ENCODE measurements around the gene RNF166.

The RNF166 gene, protein sequence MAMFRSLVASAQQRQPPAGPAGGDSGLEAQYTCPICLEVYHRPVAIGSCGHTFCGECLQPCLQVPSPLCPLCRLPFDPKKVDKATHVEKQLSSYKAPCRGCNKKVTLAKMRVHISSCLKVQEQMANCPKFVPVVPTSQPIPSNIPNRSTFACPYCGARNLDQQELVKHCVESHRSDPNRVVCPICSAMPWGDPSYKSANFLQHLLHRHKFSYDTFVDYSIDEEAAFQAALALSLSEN

DNA sequence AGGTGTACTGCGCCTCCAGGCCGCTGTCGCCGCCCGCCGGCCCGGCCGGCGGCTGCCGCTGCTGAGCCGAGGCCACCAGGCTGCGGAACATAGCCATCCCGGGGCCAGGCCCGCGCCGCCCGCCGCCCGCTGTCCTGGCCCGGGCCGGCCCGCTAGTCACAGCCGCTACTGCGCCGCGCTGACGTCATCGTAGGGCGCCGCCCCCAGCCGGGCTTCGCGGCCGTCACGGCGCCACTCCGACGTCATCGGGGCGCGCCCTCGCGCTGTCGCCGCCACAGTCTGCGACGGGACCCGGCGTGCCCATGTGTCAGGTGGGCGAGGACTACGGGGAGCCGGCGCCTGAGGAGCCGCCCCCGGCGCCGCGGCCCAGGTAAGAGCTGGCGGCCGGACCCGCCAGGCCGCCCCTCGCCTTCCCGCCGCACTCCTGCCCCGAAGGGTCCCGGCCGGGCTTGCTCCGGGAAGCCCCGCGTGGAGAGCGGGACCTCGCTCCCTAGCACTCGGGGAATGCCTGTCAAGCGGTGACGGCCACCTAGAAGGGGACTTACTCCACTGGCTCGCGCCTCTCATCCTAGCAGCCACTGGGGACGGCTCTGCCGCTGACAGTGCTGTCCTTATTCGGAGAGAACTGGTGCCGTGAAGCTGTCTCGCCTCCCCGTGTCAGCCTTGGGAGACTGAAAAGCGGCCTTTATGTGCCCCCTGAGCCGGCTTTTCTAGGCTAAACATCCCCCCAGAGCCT is at the start of gene RNF166, which contains the start of gene CTU2:
Gene RNF166, minus strand, starts transcription at position 180 of the 736 bp plus-strand sequence. Its CDS starts 83 bp downstream, at position 97.
Gene CTU2, plus strand, starts transcription at position 275 of the 736 bp plus-strand sequence. Its CDS starts 28 bp downstream, at position 303.
- peak; percentile 86 for DNase-seq (ENCODE audit: low spot score)

DNA sequence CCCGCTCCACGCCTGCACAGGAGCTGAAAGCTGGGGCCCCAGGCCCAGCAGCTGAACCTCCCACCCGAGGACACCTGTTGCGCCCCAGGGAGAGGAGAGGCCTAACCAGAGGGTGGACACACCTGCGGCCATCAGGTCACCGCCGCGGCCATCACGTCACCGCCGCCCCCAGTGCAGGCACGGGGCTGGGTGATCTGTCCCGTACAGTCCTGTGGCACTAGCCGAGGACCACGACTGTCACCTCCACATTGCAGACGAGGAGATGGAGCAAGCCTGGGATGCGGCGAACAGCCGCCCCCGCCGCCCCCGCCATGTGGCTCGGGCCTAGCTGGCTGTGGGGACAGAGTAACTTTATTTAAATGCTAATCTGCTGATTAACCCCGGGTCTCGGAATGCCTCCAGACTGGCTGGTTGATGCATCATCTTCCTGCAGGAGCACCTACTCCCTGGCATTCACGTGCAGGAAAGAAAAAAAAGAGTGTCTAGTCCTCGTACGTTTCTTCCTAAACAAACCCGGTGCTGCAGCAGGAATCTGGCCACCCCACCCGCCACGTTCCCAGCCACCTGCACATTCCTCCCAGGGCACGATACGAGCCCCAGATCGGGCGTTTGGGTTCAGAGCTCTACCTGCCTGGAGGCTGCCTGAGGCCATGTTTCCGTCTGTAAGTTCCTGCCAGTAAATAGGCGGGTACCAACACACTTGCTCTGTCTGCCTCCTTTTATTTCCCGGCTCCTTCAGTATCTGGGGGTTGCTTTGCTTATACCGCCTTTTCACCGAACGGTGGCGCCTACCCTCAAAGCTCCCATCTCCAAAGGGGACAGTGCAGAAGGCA is 48.9 kb upstream of the RNF166 start:
- DNase-seq (ENCODE audit: low spot score), result peak; percentile 61

DNA sequence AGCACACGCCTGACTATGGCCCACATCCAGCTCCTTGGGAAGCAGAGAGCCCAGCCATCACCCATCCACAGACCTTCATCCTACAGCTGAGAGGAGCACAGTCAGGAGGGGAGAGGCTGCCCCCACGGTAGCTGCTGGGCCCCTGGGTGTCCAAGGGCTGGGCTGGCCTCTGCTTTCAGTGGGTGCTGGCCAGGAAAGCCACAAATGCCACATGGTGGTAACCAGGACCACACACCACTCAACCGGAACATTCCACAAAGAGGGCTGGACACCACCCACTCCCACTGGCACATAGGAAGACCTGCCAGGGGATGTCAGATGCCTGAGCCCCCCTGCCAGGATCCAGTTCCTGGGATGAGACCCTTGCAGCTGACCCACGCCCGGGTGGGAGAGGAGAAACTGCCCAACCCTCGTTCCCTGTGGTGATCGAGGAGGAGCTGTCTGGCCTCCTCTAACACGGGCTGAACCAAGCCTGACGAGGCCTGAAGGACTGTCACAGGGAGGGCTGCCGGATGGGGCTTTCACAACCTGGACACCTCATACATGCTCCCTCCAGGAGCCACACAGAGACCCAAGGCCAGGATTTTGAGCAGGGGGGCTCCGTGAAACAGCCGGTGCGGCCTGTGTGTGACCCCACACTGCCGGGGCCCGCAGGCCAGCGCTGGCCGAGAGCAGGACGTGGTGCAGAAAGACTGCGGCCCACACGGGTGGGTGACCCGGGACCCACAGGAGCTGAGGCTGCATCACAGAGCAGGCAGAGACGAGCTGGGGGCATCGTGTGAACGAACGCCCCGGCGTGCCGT is 48.1 kb upstream of the RNF166 start:
- no peak for DNase-seq (ENCODE audit: low spot score)

DNA sequence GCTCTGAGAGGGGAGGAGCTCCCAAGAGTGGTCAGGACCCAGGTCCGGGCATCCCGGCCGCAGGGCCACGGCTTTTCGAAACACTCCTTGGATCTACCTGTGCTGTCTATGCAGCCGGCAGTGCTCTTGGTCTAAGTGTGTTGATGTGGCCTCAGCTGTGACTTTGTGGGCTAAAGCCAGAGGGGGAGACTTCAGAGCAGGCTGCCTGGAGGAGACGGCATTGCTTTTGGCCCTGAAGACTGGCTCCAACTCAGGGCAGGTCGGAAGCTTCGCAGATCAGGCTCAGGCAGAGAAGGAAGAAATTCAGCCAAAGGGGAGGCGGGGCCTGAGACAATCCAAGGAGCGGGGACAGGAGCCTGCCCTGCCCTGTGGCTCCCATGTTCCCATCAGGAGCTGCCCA is 47.4 kb upstream of the RNF166 start:
- no peak for DNase-seq (ENCODE audit: low spot score)

DNA sequence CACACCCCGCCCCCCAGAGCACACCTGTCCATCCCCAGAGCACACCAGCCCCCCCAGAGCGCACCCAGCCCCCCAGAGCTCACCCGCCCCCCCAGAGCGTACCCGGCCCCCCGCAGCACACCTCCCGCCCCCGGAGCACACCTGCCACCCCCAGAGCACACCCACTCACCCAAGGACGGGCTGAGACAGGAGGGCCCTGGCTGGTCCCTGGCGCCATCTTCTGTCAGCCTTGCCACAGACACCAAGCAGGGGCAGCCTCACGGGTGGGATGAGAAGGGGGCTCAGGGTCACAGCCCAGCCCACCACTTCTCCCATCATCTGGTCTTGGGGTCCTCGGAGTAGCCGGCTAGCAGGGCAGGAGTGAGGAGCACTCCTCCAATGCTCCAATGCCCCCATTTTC is 47.0 kb upstream of the RNF166 start:
- DNase-seq (ENCODE audit: low spot score), result no peak

DNA sequence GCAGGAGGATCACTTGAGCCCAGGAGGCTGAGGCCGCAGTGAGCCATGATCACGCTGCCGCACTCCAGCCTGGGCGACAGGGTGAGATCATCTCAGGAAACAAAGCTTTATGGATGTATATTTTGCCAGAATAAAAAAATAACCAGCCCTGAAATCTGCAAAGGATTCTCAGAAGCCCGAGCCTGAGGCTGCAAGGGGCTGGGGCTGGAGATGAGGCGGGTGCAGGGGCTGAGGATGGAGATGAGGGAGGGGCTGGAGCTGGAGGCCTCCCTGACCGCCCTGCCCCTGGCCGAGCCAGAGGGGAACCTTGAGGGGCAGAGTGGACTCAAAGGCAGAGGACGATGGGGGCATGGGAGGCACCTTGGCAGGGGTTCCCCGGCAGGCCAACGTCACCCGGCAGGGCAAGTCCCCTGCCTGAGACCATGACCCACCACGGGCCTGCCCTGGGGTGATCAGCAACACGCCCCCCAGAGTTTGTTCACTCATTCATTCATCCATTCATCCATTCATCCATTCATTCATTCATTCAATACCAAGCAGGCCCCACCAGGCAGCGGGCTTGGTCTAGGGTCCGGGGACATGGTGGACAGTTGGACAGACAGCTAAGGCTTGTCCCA is 46.3 kb upstream of the RNF166 start:
- DNase-seq (ENCODE audit: low spot score), result no peak

DNA sequence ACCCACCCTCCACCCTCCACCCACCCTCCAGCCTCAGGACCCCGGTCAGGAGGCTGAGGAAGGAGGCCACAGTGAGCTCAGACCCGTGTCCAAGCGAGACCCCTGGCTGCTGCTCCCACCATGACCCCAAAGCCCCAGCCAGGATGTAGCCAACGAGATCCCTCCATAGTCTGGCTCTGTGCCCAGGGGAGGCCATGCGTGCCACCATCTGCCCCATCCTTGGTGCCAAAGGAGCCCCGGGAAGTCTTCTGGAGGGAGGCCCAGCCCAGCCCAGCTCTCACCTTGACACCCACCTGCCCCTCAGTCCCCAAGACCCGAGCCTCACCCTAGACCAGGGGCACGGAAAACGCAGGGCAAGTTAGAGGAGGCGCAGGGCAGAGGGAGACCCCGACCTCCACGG is 44.6 kb upstream of the RNF166 start:
- DNase-seq (ENCODE audit: low spot score), result no peak

DNA sequence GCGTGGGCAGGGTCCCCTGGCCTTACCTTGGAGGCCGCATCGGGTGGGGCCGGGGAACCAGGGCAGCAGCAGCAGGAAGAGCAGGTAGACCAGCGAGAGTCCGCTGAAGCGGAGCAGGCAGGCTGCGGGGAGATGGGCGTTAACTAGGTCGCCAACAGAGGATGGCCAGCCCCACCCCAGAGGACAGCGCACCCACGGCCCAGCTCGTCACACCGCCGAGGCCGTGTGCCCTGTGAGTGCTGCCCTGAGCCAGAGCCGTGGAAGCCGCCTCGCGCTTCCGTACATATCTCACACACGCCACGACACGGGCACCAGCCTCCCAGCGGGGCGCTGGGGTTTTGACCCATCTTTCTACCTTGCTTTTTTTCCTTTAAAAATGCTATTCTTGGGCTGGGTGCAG is 43.1 kb upstream of the RNF166 start:
- DNase-seq (ENCODE audit: low spot score), result no peak

DNA sequence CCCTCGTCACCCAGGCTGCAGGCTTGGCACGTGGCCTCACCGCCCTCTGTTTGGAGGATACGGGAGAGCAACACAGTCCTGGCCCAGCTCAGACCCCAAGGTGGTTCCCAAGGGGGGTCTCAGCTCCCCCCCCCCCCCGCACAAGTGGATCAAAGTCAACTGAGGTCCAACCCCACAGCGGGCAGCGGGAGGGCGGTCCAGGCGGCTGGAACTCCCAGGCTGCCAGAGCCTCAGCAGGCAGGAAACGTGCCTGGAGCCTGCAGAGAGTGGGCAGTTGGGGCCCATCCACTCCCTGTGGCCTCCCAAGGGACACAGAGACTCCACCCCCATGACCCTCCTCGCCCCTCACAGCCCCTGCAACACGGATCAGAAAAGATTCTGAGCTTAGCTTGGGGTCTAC is 42.2 kb upstream of the RNF166 start:
- no peak for DNase-seq (ENCODE audit: low spot score)

DNA sequence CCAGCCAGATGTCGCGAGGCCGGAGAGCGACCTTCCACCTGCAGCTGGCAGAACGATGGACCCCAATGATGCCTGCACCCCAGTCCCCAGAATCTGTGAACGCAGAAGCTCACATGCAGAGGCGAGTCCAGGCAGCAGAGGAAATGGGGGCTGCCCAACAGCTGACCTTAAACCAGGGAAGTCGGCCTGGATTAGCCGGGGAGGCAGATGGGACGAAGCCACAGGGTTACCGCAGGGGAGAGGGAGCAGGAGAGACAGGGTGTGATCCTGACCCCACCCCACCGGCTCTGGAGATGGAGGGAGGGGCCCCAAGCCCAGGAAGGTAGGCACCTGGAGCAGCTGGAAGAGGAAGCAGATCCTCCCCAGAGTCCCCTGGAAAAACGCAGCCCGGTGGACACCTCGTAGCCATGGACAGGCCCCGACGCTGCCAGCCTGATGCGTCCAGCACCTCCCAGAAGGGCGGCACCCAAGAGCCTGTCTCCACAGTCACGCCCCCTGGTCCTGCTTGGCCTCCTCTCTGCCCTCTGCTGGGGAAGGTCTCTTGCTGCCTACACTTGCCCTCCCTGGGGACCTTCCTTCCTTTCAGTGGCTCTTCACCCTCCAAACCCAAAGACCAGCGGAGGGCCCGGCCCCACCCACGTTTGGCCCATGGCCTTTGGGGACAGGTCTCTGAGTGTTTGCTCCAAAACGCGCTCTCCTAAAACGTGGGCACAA is 41.5 kb upstream of the RNF166 start:
- DNase-seq (ENCODE audit: low spot score), result peak; percentile 56

DNA sequence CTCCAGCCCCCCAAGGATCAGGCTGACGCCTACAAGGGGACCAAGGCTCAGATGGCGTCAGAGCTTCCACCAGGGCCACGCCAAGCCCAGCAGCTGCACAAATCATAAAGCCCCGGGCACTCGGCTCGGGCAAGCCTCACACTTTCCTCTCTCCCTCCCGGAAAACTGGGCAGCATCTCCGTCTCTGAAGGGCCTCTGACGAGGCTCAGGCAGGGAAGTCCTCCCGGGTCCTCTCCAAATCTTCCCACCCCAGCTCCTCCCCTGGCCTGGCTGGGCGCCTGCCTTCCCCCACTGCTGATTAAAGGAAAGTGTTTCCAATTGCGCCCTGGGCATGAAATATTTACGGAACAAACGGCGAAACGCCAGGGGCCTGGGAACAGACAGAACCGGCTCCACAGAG is 40.3 kb upstream of the RNF166 start:
- DNase-seq (ENCODE audit: low spot score), result no peak

DNA sequence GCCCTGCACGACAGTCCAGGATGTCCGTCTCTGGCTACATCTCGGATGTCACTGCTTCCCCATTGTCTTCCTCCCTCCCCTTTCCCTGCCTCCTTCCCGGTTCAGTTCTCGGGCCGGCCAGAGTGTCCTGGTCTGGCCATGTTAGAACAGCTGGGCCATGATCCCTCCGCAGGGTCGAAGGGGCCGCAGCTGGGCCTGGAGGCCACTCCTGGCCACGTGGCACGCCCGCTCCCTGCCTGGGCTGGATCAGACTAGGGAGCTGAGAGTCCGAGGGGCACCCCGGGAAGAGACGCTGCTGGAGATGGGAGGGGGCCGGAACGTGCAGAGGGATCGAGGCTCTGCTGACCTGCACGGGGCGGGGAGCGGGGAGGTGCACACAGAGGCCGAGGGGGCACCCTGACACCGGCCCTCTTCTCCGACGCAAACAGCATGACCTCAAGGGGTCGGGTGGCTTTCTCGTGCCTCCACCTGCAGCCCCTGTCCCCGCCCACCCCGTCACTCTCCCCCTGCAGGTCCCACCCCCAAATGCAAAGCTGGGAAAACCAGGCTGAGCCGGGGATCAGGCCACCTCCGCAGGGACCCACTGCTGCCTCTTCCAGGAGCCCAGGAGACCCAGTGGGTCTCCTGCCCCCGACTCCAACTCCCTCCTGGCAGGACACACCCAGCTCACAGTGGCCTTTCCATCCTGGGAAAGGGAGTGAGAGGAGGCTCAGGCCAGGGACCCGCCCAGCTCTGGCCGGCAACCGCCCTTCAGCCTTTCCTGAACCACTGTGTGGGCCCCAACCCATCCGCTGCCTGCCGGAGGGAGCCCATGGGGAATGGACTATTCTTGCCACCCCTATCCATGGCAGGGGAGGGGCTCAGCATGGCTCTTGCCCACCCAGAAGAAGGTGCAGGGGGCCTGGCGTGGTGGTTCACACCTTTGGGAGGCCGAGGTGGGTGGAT is 38.6 kb upstream of the RNF166 start:
- no peak for DNase-seq (ENCODE audit: low spot score)

DNA sequence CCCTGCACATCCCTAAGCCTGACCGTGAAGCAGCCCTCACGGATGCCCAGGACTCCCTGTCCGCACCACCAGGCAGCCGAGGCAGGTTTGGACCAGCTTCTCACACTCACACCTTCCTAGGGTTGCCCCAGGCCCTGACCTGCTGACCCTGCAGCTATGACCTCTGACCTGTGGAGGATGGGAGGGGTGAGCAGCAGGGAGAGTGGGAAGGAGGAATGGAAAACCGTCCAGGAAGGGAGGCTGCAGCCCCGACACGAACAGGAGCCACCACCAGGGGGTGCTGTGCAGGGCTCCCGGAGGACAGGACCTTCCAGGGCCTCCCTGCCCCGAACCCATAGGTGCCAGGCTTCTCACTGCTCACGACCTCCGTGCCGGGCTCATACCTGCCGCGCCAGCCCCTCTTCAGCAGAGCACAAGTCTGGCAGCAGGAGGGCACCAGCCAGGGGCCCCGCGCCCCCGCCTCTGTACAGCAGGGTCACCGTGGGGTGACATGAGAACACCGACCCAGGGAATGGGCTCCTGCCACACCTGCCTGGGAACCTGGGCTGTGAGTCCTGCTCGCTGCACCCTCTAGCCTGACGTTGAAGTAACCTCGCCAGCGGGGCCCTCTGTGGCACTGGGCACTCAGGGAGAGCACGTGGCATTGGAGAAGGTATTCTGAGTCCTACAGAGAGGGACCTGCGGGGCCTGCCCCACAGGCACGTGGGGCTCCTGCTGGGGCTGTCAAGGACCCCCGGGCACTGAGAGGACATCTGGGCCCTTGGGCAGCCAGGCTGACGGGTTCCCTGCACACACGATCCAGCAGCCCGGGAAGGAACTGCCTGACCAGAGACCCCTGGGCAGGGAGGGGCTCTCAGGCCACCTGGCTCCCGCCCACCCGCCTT is 37.7 kb upstream of the RNF166 start:
- DNase-seq (ENCODE audit: low spot score), result peak; percentile 70

DNA sequence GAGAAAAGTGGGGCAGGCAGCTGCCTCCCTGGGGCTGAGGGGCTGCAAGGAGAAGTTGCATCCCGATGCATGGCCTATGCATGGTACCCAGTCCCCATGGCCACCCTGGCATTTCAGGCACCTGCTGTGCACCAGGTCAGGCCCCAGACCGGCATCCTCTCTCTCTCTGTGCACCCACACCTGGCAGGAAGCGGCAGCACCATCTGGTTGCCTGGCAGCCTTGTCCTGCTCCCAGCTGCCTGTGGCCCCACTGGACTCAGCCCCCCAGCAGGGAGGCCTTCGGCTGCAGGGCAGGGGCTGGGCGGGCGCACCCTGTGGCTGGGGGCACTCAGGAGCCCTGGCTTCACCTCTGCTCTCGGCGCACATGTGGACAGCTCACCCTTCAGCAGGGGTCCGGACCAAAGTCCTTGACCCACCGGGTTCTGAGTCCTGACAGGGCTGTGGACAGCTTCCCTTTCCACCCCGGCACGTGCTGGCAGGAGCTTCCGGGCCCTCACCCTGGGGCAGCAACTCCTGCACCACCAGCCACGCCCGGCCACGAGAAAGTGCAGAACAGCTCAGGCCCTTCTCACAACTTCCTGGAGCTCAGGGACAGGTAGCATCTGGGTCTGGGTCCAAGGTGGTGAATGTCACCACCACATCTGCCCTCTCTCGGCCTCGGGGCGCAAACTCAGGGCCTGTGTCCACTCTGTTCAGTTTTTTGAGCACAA is 36.8 kb upstream of the RNF166 start:
- no peak for DNase-seq (ENCODE audit: low spot score)

DNA sequence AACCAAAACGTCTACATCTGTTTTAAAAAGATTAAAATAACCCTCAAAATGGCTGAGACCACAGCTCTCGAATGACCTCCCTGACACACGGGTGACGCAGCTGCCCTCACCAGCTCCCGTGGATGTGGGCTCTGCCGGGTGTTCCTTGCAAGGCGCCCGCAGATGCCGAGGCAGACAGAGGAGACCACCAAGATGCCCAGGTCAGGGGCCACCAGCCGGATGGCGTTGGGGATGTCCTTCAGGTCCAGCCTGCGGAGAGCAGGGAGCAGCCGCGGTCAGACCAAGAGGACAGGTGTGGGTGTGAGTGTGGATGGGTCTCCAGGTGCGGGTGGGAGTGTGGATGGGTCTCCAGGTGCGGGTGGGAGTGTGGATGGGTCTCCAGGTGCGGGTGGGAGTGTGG is 35.2 kb upstream of the RNF166 start:
- DNase-seq (ENCODE audit: low spot score), result no peak

DNA sequence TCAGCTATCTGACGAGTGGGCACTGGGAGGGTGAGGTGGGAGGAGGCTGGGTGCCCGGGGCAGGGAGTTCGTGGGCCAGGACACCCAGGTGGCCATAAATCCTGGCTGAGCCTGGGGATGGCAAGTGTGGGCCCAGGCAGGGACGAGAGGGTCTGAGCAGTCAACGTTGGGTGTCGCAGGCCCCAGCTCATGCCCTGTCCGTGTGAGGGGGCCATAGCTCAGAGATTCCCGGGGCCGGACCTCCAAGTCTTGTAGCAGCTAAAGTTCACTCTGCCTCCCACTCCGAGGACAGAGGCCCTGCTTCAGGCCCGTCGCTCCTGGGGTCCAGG is 34.5 kb upstream of the RNF166 start:
- DNase-seq (ENCODE audit: low spot score), result no peak

DNA sequence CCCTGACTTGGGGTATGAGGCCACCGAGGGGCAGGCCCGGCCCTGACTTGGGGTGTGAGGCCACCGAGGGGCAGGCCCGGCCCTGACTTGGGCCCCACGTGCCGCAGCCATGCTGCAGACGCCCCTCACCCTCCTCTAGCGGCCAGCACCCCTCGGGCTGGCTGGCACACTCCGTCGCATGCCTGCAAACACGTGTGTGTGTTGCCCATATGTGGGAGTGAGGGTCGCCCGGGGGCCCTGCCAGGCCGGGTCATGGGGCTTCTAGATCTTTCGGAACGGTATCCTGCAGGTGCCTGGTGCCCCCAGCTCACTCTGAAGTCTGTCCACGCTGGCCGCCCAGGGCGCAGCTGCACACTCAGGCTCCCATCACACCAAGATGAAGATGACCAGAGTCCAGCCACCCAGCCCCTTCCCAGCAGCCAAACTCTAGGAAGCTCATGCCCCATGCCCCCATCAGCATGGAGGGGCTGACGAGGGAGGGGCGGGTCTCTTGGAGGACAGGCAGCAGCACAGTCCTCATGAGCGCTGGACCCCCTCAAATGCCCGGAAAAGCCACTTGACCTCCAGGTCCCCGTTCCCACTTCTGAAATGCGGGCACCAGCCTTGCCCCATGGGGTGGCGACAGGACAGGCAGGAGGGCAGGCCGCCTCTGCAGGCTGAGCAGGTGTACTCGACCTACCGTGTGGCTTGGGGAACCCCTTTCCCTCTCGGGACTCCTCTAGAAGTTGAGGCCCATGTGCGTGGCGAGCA is 33.9 kb upstream of the RNF166 start:
- no peak for DNase-seq (ENCODE audit: low spot score)
